Neutrophil (primary cell): ENCODE measurements around the gene TOP2B.

Source experiments
- H3K27ac ChIP-seq: fragments of 200-600 bp; sonication (generic); 2 replicates; pipeline ENCODE4 v1.5.1; 2016; ENCODE audit warnings: mild to moderate bottlenecking, moderate library complexity
- H3K27me3 ChIP-seq: fragments of 200-600 bp; sonication (generic); 2 replicates; pipeline ENCODE4 v1.6.0; 2016; ENCODE audit warnings: mild to moderate bottlenecking
- H3K36me3 ChIP-seq: fragments of 200-600 bp; sonication (generic); 2 replicates; pipeline ENCODE4 v1.5.1; 2017
- H3K4me1 ChIP-seq, 2 experiments: fragments of 200-600 bp in 1 of 2; sonication (generic) in 1 of 2; 1 replicate in 1 of 2; 2 replicates in 1 of 2; pipeline versions ENCODE4 v1.5.1 to v1.6.1; 2013 to 2016; ENCODE audit warnings: low read depth in 1 of 2, low read length in 1 of 2, mild to moderate bottlenecking in 1 of 2, moderate library complexity in 1 of 2; ENCODE audit not compliant: control insufficient read depth in 1 of 2, insufficient read depth in 1 of 2
- H3K4me3 ChIP-seq, 2 experiments: fragments of 200-600 bp in 1 of 2; sonication (generic) in 1 of 2; 1 replicate in 1 of 2; 2 replicates in 1 of 2; pipeline ENCODE4 v1.5.1; 2013 to 2016; ENCODE audit warnings: low read depth in 1 of 2, low read length in 1 of 2, mild to moderate bottlenecking in 1 of 2, moderate library complexity in 1 of 2
- H3K9me3 ChIP-seq: fragments of 200-600 bp; sonication (generic); 2 replicates; pipeline ENCODE4 v1.5.1; 2016
- CTCF ChIP-seq: fragments of 200-600 bp; sonication (generic); IDR thresholded peaks from 2 replicates; pipeline ENCODE4 v1.5.1; 2016; ENCODE audit warnings: antibody characterized with exemption

TOP2B gene

GRCh38 chr3:25558121-25558520, 106.6 kb downstream of the TOP2B start:
- H3K36me3 ChIP-seq, result no peaks in the 10 kb centered on the region
- no peaks in the 10 kb centered on the region for H3K27me3 ChIP-seq
- H3K27ac ChIP-seq, result no peak overlapping the region
- no peaks in the 10 kb centered on the region for H3K9me3 ChIP-seq
- no peaks in the 10 kb centered on the region for H3K4me1 ChIP-seq
- H3K4me3 ChIP-seq, result no peak overlapping the region
- no peak for TF ChIP-seq CTCF

- Histone ChIP-seq H3K27me3 (no peaks in the 10 kb centered on the region), H3K4me1 (no peaks in the 10 kb centered on the region), H3K27ac (no peak overlapping the region), H3K4me3 (no peak overlapping the region), H3K36me3 (no peaks in the 10 kb centered on the region), H3K9me3 (no peaks in the 10 kb centered on the region)
- no peak for TF ChIP-seq CTCF
These were observed 107.0 kb downstream of the TOP2B start for GRCh38 chr3:25557694-25558093.

- Histone ChIP-seq H3K4me3 (no peak overlapping the region), H3K4me1 (no peaks in the 10 kb centered on the region), H3K36me3 (no peaks in the 10 kb centered on the region), H3K27ac (no peak overlapping the region), H3K27me3 (no peaks in the 10 kb centered on the region), H3K9me3 (no peaks in the 10 kb centered on the region)
- TF ChIP-seq CTCF, result no peak
These were observed 108.3 kb downstream of the TOP2B start for GRCh38 chr3:25556447-25556846.

- TF ChIP-seq CTCF, result no peak
- Histone ChIP-seq H3K9me3 (no peaks in the 10 kb centered on the region), H3K4me3 (no peak overlapping the region), H3K27ac (no peak overlapping the region), H3K27me3 (no peaks in the 10 kb centered on the region), H3K4me1 (no peaks in the 10 kb centered on the region), H3K36me3 (no peaks in the 10 kb centered on the region)
These were observed 108.8 kb downstream of the TOP2B start for GRCh38 chr3:25555695-25556437.

- Histone ChIP-seq H3K4me3 (no peak overlapping the region), H3K27me3 (no peaks in the 10 kb centered on the region), H3K27ac (no peak overlapping the region), H3K9me3 (no peaks in the 10 kb centered on the region), H3K36me3 (no peaks in the 10 kb centered on the region), H3K4me1 (no peaks in the 10 kb centered on the region)
- no peak for TF ChIP-seq CTCF
These were observed 110.3 kb downstream of the TOP2B start for GRCh38 chr3:25554376-25554775.
